Right cardiac atrium (tissue), 5 donors: ENCODE measurements around the gene SEZ6L2. TPM values are rescaled to one million over a fixed set of nuclear protein-coding genes. Genes with fewer than 3 reads are reported as not detected.
A peak's percentile ranks its signal among the peaks of the same experiment; 100 is the strongest.
"Not testable (repeated sequence)": the region's sequence is repeated elsewhere in the genome, so short reads cannot be mapped to it uniquely, and the experiment has no call there.

Source experiments
- ATAC-seq, 2 donors: fragments of 200-7000 bp; cut with Tn5 transposase; one replicate each; pipeline versions ENCODE4 v1.8.0 to v1.9.1; 2020; ENCODE audit warnings: moderate library complexity in 2 of 2, mild to moderate bottlenecking in 1 of 2
- DNase-seq, 3 donors: peaks; one replicate each; pipeline ENCODE4 v3.0.0-alpha.2; 2020
- H3K27ac ChIP-seq: one replicate; pipeline ENCODE4 v1.5.1; 2013; ENCODE audit warnings: mild to moderate bottlenecking, low read length, control low read depth, moderate library complexity
- H3K27me3 ChIP-seq: one replicate; pipeline ENCODE4 v1.6.1; 2013; ENCODE audit not compliant: control insufficient read depth, insufficient read depth
- H3K4me1 ChIP-seq: one replicate; pipeline ENCODE4 v1.6.1; 2013; ENCODE audit warnings: low read length; ENCODE audit not compliant: control insufficient read depth, insufficient read depth
- H3K4me3 ChIP-seq: one replicate; pipeline ENCODE4 v1.5.1; 2013; ENCODE audit warnings: low read length, control low read depth
- H3K9me3 ChIP-seq: one replicate; pipeline ENCODE4 v1.6.1; 2013; ENCODE audit warnings: low read length; ENCODE audit not compliant: control insufficient read depth
- WGBS: extraction: QIAGEN DNeasy Blood & Tissue Kit; methylation state at CpG from one replicate; pipeline ENCODE4 v1.1.7; 2013; 5-methylcytosine and 5-hydroxymethylcytosine counted together
- intact Hi-C, 4 donors: fragments of 100-400 bp; cut with DNase I; formaldehyde crosslinking; loops; one replicate each; pipeline versions ENCODE4 v1.11.0 to v1.14.0; 2022 to 2023
- polyA plus RNA-seq: library from polyadenylated mRNA; stranded (reverse); fragments of 200-250 nt; gene quantifications from one replicate; pipeline ENCODE4 v1.2.3, GENCODE V29; 2013
- total RNA-seq, 4 donors: library from RNA; stranded (reverse); fragmentation: NEBNext Ultra II Directional; extraction: Animal tissue kit (Norgen Biotek cat#: 25700); gene quantifications; one replicate each; pipeline ENCODE4 v1.2.1, GENCODE V29; 2021
- donor health status: healthy with polysubstance abuse.
- donor health status: DM: no; HTN: yes; CAD: no.
- donor health status: DM: no; HTN: no; CAD: no.
- donor health status: DM: no; HTN: yes; CAD: no; lungs with severe emphysema.
- donor health status: DM: yes; HTN: yes; CAD: no.

Gene SEZ6L2
- total and polyA plus RNA-seq, 5 donors = 0.36 to 3.6 (median 1.7) TPM

GRCh38 chr16:29922986-29923501 lies 23.7 kb upstream of the SEZ6L2 start:
- Histone ChIP-seq H3K27me3 (no peaks in the 10 kb centered on the region), H3K9me3 (no peaks in the 10 kb centered on the region), H3K4me3 (no peak overlapping the region), H3K4me1 (peaks cover 7% of the 10 kb centered on the region), H3K27ac (no peak overlapping the region)
- intact Hi-C loops = no loop called here
- no peak for DNase-seq
- no peak for ATAC-seq
- 97% methylated on average over 12 of the region's 12 CpGs for WGBS

DNA sequence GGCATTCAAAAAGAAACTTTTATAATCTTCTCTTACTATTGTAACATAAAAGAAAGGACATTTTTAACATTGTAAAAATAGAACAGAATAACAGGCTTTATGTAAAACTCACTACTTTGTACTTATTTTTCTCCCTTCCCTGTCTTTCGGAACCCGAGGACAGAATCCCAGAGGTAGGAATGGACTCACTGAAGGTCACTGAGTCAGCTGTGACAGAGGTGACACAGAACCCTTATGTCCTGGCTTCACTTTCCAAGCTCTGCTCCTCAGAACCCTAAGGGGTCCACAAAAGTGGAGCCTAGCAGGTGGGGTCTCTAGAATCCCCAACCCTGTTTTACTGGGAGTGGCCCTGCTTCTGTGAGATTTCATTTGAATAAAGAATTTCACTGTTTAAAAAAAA lies 23.0 kb upstream of the SEZ6L2 start:
- Histone ChIP-seq H3K27me3 (no peaks in the 10 kb centered on the region), H3K9me3 (no peaks in the 10 kb centered on the region), H3K4me1 (peaks cover 7% of the 10 kb centered on the region), H3K4me3 (no peak overlapping the region), H3K27ac (no peak overlapping the region)
- intact Hi-C loops = no loop called here
- 85% methylated on average over 2 of the region's 2 CpGs for WGBS
- ATAC-seq (no peak), DNase-seq (no peak)

GRCh38 chr16:29921034-29921385 lies 21.7 kb upstream of the SEZ6L2 start:
- no peak for DNase-seq
- 77% methylated on average over 3 of the region's 3 CpGs for WGBS
- ATAC-seq = no peak
- Histone ChIP-seq H3K27ac (no peak overlapping the region), H3K27me3 (no peaks in the 10 kb centered on the region), H3K4me3 (no peak overlapping the region), H3K9me3 (no peaks in the 10 kb centered on the region), H3K4me1 (peaks cover 2% of the 10 kb centered on the region)
- intact Hi-C loops = no loop called here

- 82% methylated on average over 6 of the region's 6 CpGs for WGBS
- Histone ChIP-seq H3K9me3 (no peaks in the 10 kb centered on the region), H3K4me3 (no peak overlapping the region), H3K27ac (no peak overlapping the region), H3K27me3 (no peaks in the 10 kb centered on the region), H3K4me1 (peaks cover 2% of the 10 kb centered on the region)
- DNase-seq (no peak), ATAC-seq (no peak)
- intact Hi-C loops = no loop called here
Measured at GRCh38 chr16:29920288-29921033, 21.1 kb upstream of the SEZ6L2 start.

DNA sequence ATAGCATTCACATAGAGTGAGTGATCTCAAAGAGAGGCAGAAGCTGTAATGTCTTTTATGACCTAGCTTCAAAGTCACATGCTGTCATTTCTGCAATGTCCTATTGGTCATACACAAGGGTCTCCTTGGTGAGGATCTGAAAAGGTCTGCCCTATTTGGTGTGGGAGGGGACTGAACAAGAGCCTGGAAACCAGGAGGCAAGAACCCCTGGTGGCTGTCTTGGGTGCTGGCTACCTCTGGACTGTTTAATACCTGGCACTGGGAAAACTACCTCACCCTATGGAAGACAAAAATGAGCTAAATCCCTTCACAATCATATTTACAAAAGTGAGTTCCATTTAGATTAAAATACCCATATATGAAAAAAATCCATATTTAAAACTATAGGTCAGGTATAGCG lies 17.6 kb upstream of the SEZ6L2 start:
- intact Hi-C loops = no loop called here
- H3K27ac ChIP-seq = no peak overlapping the region
- WGBS = 98% methylated on average over 1 of the region's 1 CpG
- ATAC-seq (no peak), DNase-seq (no peak)
- H3K27me3 ChIP-seq = no peaks in the 10 kb centered on the region
- H3K9me3 ChIP-seq = no peaks in the 10 kb centered on the region
- no peak overlapping the region for H3K4me3 ChIP-seq
- no peaks in the 10 kb centered on the region for H3K4me1 ChIP-seq

GRCh38 chr16:29915590-29916247 lies 16.4 kb upstream of the SEZ6L2 start:
- Histone ChIP-seq H3K27ac (no peak overlapping the region), H3K27me3 (no peaks in the 10 kb centered on the region), H3K4me1 (no peaks in the 10 kb centered on the region), H3K4me3 (no peak overlapping the region), H3K9me3 (no peaks in the 10 kb centered on the region)
- intact Hi-C loops = no loop called here
- ATAC-seq = no peak
- 71% methylated on average over 6 of the region's 6 CpGs for WGBS
- no peak for DNase-seq

DNA sequence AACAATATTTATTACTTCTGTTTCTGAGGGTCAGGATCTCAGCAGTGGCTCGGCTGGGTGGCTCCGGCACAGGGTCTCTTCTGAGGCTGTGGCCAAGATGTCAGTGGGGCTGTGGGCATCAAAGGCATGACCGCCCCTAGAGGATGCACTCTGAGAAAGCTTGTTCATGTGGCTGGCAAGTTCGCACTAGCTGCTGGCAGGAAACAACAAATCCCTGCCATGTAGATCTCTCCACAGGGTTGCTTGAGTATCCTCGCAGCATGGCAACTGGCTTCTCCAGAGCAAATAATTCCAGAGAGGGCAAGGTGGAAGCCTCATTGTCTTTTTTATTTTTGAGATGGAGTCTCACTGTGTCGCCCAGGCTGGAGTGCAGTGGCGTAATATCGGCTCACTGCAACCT lies 14.2 kb upstream of the SEZ6L2 start:
- no peaks in the 10 kb centered on the region for H3K4me1 ChIP-seq
- ATAC-seq (no peak), DNase-seq (no peak)
- 96% methylated on average over 8 of the region's 8 CpGs for WGBS
- H3K27me3 ChIP-seq = no peaks in the 10 kb centered on the region
- no peaks in the 10 kb centered on the region for H3K9me3 ChIP-seq
- no peak overlapping the region for H3K27ac ChIP-seq
- H3K4me3 ChIP-seq = no peak overlapping the region
- intact Hi-C loops = no loop called here

DNA sequence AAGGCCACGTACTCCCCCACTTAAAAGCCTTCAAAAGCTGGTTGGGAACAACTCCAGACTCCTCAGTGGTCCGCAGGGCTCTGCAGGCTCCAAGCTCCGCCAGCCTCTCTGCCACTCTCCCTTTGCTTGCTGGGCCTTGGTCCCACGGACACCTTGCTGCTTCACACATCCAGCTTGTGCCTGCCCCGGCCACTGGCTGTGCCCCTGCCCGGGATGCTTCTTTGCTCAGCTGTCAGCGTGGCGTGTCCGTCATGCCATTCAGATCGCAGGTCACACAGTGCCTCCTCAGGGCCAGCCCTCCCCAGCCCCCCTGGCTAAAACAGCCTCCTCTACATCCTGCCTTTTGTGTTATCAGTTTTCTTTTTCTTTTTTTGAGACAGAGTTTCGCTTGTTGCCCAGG lies 12.7 kb upstream of the SEZ6L2 start:
- H3K27ac ChIP-seq = no peak overlapping the region
- H3K4me3 ChIP-seq = no peak overlapping the region
- no peaks in the 10 kb centered on the region for H3K9me3 ChIP-seq
- intact Hi-C loops = no loop called here
- ATAC-seq = no peak
- no peaks in the 10 kb centered on the region for H3K4me1 ChIP-seq
- 59% methylated on average over 11 of the region's 11 CpGs for WGBS
- no peaks in the 10 kb centered on the region for H3K27me3 ChIP-seq
- DNase-seq = no peak

DNA sequence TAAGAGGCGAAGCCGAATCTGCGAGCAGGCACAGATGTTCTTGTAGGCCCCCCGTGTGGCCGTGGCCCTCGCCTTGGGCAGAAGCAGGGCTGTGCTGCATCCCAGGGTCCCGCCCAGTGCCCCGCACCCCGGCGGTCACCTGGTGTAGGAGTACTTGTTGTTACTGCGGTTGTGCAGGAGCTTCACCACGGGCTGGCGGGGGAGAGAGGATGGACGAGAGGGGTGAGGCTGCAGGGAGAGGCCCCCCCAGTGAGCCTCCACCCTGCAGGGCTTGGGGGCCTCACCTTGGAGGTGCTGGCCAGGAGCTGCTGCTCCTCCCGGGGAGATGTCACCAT lies 12.3 kb upstream of the SEZ6L2 start:
- Histone ChIP-seq H3K4me3 (no peak overlapping the region), H3K27ac (no peak overlapping the region), H3K9me3 (no peaks in the 10 kb centered on the region), H3K4me1 (no peaks in the 10 kb centered on the region), H3K27me3 (no peaks in the 10 kb centered on the region)
- WGBS = 74% methylated on average over 15 of the region's 15 CpGs
- ATAC-seq (peak; percentile 27 to 36), DNase-seq (no peak)
- intact Hi-C loops = no loop called here

DNA sequence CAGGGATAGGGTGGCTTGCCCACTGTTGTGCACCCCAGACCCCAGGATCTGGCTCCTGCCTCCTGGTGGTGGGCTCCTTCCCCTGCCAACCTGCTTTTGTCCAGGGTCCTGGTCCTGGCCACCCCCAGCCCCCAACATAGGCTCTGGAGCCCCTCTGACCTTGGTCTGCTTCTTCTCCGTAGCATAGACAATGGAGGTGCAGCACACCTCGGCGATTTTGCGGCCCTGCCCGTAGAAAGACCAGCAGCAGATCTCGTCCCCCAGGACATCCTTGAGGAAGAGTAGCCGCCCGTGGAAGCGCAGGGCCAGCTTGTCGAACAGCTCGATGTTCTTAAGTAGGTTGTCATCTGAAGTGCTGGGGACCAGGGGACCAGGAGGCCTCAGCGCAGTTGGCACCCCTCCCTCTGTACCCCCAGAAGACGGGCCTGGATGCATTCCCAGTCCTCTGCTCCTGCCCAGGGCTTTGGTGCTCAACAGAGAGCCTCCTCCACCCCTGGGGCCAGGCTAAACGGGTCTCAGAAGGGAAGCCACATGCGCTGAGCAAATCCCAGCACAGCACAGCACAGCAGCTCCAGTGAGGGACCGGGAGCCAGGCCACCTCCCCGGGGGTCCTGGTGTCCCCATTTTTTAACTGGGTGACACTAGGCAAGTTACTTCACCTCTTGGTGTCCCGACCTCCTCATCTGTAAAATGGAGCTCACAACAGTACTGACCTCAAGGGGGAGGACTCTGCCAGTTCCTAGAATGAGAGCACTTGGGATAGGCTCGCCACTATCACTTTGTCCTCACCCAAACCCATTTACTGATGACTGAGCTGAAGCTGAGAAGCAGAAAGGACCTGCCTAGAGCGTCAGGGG lies 11.7 kb upstream of the SEZ6L2 start:
- peak in 1 of 2 donors; percentile 7 for ATAC-seq
- DNase-seq = no peak
- no peak overlapping the region for H3K4me3 ChIP-seq
- no peak overlapping the region for H3K27ac ChIP-seq
- no peaks in the 10 kb centered on the region for H3K27me3 ChIP-seq
- H3K9me3 ChIP-seq = no peaks in the 10 kb centered on the region
- WGBS = 85% methylated on average over 20 of the region's 20 CpGs
- intact Hi-C loops = no loop called here
- no peaks in the 10 kb centered on the region for H3K4me1 ChIP-seq

GRCh38 chr16:29909851-29910250 lies 10.5 kb upstream of the SEZ6L2 start:
- H3K27ac ChIP-seq, ATAC-seq, DNase-seq, intact Hi-C loops, H3K4me1 ChIP-seq, H3K4me3 ChIP-seq, H3K27me3 ChIP-seq, H3K9me3 ChIP-seq: not testable (repeated sequence)
- 91% methylated on average over 6 of the region's 6 CpGs for WGBS
